Skeletal muscle tissue (tissue), 4 donors: ENCODE data around the gene UVSSA. TPM values are rescaled to one million over a fixed set of nuclear protein-coding genes. Genes with fewer than 3 reads are reported as not detected.
"Not testable (repeated sequence)": the region's sequence is repeated elsewhere in the genome, so short reads cannot be mapped to it uniquely, and the experiment has no call there.

Experiments
- H3K27ac ChIP-seq: one replicate; pipeline ENCODE4 v1.7.0; 2013; ENCODE audit warnings: mild to moderate bottlenecking, low read depth, low read length, inconsistent platforms
- H3K27me3 ChIP-seq, 3 donors: one replicate each; pipeline ENCODE4 v1.7.0; 2013; ENCODE audit warnings: low read length in 3 of 3; ENCODE audit not compliant: control insufficient read depth in 3 of 3, insufficient read depth in 3 of 3
- H3K36me3 ChIP-seq, 3 donors: one replicate each; pipeline ENCODE4 v1.7.0; 2013; ENCODE audit warnings: low read length in 3 of 3; ENCODE audit not compliant: control insufficient read depth in 3 of 3, insufficient read depth in 3 of 3
- H3K4me1 ChIP-seq, 3 donors: one replicate each; pipeline ENCODE4 v1.7.0; 2013; ENCODE audit warnings: low read length in 3 of 3, mild to moderate bottlenecking in 3 of 3; ENCODE audit not compliant: control insufficient read depth in 3 of 3, insufficient read depth in 3 of 3
- H3K4me3 ChIP-seq, 3 donors: one replicate each; pipeline ENCODE4 v1.7.0; 2013; ENCODE audit warnings: low read length in 3 of 3
- H3K9ac ChIP-seq, 3 donors: one replicate each; pipeline ENCODE4 v1.7.0; 2013; ENCODE audit warnings: low read length in 3 of 3, mild to moderate bottlenecking in 3 of 3, moderate library complexity in 2 of 3, low read depth in 1 of 3
- H3K9me3 ChIP-seq, 3 donors: one replicate each; pipeline ENCODE4 v1.7.0; 2013; ENCODE audit warnings: low read length in 3 of 3; ENCODE audit not compliant: control insufficient read depth in 3 of 3
- total RNA-seq: library from RNA; depleted of rRNA; stranded (reverse); fragments of >200 nt; gene quantifications from one replicate; pipeline ENCODE4 v1.2.3, GENCODE V29; 2014
- donor health status: Osteomylitis.

The UVSSA gene
- total RNA-seq, 1 donor from 2014 or later = 2.6 TPM

- Histone ChIP-seq H3K4me3 (no peak overlapping the region), H3K9ac (no peak overlapping the region), H3K9me3 (no peaks in the 10 kb centered on the region), H3K36me3 (peaks cover 19 to 22% (median 21%) of the 10 kb centered on the region in 3 donors), H3K4me1 (no peaks in the 10 kb centered on the region), H3K27ac (no peak overlapping the region), H3K27me3 (no peaks in the 10 kb centered on the region)
Observed at GRCh38 chr4:1382776-1383727, 36.0 kb downstream of the UVSSA start.

GRCh38 chr4:1383728-1384591 is 37.0 kb downstream of the UVSSA start:
- Histone ChIP-seq H3K36me3 (peaks cover 21 to 25% (median 22%) of the 10 kb centered on the region in 3 donors), H3K9me3 (no peaks in the 10 kb centered on the region), H3K27ac (no peak overlapping the region), H3K4me1 (no peaks in the 10 kb centered on the region), H3K27me3 (no peaks in the 10 kb centered on the region), H3K9ac (no peak overlapping the region), H3K4me3 (no peak overlapping the region)

GRCh38 chr4:1384675-1385372 is 37.8 kb downstream of the UVSSA start:
- Histone ChIP-seq H3K9me3 (no peaks in the 10 kb centered on the region), H3K9ac (no peak overlapping the region), H3K4me3 (no peak overlapping the region), H3K27me3 (no peaks in the 10 kb centered on the region), H3K27ac (no peak overlapping the region), H3K4me1 (no peaks in the 10 kb centered on the region), H3K36me3 (peaks cover 21 to 29% (median 22%) of the 10 kb centered on the region in 3 donors)

DNA sequence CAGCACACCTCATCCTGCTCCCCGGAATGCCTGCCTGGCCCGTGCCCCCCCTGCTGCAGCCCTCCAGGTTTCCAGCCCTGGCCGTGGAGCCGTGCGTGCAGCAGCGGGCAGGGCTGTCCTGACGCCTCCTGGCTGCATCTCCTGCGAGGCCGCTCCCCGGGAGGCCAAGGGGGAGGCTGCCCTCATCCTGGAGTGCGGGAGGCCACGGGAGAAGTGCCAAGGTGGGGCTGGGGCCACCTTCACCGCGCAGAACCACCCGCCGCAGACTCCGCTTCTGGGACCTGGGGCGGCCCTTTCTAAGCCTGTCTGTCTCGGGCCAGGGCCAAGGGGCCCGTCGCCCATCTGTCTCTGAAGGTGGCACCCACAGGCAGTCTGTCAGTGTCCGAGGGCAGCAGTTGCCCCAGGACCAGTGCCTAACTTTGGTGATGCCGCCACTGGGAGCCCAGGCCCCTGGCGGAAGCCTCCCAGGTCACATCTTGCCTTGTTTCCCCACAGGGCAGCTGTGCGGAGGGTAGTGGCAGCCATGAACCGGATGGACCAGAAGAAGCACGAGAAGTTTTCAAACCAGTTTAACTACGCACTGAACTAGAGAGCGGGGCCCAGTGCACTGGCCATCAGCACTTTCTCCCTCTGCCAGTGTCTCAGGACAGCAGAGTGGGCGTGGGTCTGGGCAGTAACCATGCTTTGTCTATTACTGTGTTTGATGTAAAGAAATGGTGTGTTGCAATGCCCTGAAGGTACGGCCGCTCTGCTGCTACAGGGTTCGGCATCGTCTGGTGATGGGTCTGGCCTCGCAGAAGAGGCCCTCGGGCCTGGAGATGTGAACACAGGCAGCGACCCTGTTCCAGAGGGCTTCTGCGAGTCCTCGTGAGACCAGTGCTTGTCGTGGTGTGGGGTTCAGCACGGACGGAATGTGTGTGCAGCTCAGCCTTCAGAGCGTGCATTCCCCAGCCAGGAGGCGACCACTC is 38.6 kb downstream of the UVSSA start:
- no peak overlapping the region for H3K9ac ChIP-seq
- no peak overlapping the region for H3K4me3 ChIP-seq
- no peak overlapping the region for H3K27ac ChIP-seq
- H3K27me3 ChIP-seq = no peaks in the 10 kb centered on the region
- no peaks in the 10 kb centered on the region for H3K9me3 ChIP-seq
- peaks cover 17 to 29% (median 20%) of the 10 kb centered on the region in 3 donors for H3K36me3 ChIP-seq
- H3K4me1 ChIP-seq = no peaks in the 10 kb centered on the region

DNA sequence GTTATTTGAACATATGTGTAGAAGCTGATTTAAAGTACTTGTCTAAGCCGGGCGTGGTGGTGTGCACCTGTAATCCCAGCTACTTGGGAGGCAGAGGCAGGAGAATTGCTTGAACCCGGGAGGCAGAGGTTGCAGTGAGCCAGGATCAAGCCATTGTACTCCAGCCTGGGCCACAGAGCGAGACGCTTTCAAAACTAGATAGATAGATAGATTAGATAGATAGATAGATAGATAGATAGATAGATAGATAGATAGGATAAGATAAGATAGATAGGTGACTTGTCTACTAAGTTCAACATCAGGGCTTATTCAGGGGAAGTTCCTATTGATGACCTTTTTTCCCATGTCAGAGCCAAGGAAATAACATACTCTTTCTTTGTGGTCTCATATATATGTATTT is 46.4 kb downstream of the UVSSA start:
- H3K36me3 ChIP-seq = peaks cover 10 to 16% (median 13%) of the 10 kb centered on the region in 3 donors
- H3K27me3 ChIP-seq, H3K4me3 ChIP-seq: not testable (repeated sequence)

DNA sequence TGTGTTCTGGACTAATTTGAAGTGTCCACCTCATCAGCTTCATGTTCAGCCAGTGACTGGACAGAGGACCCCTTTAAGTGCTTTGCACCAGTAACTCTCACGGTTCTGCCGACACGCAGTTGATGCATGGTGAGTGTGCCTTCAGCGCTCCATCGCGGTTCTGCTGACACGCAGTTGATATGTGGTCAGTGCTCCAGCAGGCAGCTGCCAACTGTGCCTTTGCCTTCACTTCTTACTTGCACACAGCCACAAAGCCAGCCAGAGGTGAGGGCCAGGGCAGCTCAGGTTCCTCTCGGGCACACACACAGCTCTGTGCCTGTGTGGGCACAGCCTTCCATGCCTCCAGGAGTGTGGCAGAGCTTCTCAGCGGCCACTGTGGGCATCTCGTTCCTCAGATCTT is 46.9 kb downstream of the UVSSA start:
- H3K9me3 ChIP-seq = peaks cover 0 to 4% (median 0%) of the 10 kb centered on the region in 3 donors
- no peak overlapping the region for H3K9ac ChIP-seq
- H3K27ac ChIP-seq = no peak overlapping the region
- no peaks in the 10 kb centered on the region for H3K27me3 ChIP-seq
- peaks cover 10 to 13% (median 12%) of the 10 kb centered on the region in 3 donors for H3K36me3 ChIP-seq
- H3K4me1 ChIP-seq = no peaks in the 10 kb centered on the region
- H3K4me3 ChIP-seq = no peak overlapping the region

More for the DNA sequence above, 46.4 kb downstream of the UVSSA start:
- not testable (repeated sequence) for H3K27ac ChIP-seq, H3K9me3 ChIP-seq, H3K4me1 ChIP-seq, H3K9ac ChIP-seq

DNA sequence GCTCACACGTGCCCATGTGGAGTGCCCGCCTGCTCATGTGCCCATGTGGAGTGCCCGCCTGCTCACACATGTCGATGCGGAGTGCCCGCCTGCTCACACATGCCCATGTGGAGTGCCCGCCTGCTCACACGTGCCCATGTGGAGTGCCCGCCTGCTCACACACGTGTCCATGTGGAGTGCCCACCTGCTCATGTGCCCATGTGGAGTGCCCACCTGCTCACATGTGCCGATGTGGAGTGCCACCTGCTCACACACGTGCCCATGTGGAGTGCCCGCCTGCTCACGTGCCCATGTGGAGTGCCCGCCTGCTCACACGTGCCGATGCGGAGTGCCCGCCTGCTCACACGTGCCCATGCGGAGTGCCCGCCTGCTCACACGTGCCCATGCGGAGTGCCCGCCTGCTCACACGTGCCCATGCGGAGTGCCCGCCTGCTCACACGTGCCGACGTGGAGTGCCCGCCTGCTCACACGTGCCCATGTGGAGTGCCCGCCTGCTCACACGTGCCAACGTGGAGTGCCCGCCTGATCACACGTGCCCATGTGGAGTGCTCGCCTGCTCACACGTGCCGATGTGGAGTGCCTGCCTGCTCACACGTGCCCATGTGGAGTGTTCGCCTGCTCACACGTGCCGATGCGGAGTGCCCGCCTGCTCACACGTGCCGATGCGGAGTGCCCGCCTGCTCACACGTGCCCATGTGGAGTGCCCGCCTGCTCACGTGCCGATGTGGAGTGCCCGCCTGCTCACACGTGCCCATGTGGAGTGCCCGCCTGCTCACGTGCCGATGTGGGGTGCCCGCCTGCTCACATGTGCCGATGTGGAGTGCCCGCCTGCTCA is 47.8 kb downstream of the UVSSA start:
- H3K9ac ChIP-seq, H3K9me3 ChIP-seq, H3K27me3 ChIP-seq, H3K4me3 ChIP-seq, H3K27ac ChIP-seq, H3K4me1 ChIP-seq: not testable (repeated sequence)
- H3K36me3 ChIP-seq = peaks cover 8 to 13% (median 10%) of the 10 kb centered on the region in 3 donors

DNA sequence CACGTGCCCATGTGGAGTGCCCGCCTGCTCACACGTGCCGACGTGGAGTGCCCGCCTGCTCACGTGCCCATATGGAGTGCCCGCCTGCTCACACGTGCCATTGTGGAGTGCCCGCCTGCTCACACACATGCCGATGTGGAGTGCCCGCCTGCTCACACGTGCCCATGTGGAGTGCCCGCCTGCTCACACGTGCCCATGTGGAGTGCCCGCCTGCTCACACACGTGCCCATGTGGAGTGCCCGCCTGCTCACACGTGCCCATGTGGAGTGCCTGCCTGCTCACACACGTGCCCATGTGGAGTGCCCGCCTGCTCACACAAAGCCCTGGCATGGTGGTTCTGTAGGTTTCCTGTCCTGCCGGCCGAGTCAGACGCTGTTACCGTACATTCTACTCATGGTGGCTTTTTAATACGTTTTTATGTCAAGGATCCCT is 48.4 kb downstream of the UVSSA start:
- not testable (repeated sequence) for H3K27ac ChIP-seq, H3K4me1 ChIP-seq, H3K9me3 ChIP-seq, H3K4me3 ChIP-seq, H3K9ac ChIP-seq
- Histone ChIP-seq H3K27me3 (peaks cover 6 to 11% (median 7%) of the 10 kb centered on the region in 3 donors), H3K36me3 (peaks cover 8 to 13% (median 10%) of the 10 kb centered on the region in 3 donors)
